ENCODE results near the gene BBOX1. TPM values are rescaled to one million over a fixed set of nuclear protein-coding genes. Genes with fewer than 3 reads are reported as not detected.
"Not testable (repeated sequence)": the region's sequence is repeated elsewhere in the genome, so short reads cannot be mapped to it uniquely, and the experiment has no call there.

The BBOX1 gene
- total and polyA plus RNA-seq, 5 donors: 0.16 TPM; not detected in 4

GRCh38 chr11:27135924-27136329 lies 95.3 kb downstream of the BBOX1 start:
- DNase-seq; H3K4me3 ChIP-seq (ENCODE audit: low read length); intact Hi-C loops (cut with DNase I); H3K9me3 ChIP-seq (ENCODE audit: control insufficient read depth, low read length); H3K27me3 ChIP-seq (ENCODE audit: control insufficient read depth, insufficient read depth); H3K4me1 ChIP-seq (ENCODE audit: control insufficient read depth, insufficient read depth, low read length); ATAC-seq; H3K27ac ChIP-seq (ENCODE audit: low read length): not testable (repeated sequence)
- 81% methylated on average over 8 of the region's 8 CpGs for WGBS

GRCh38 chr11:27138716-27139115 lies 98.1 kb downstream of the BBOX1 start:
- DNase-seq: no peak
- no peak for ATAC-seq
- Histone ChIP-seq H3K27me3 (ENCODE audit: control insufficient read depth, insufficient read depth) (no peaks in the 10 kb centered on the region), H3K4me1 (ENCODE audit: control insufficient read depth, insufficient read depth, low read length) (no peaks in the 10 kb centered on the region), H3K4me3 (ENCODE audit: low read length) (no peak overlapping the region), H3K9me3 (ENCODE audit: control insufficient read depth, low read length) (no peaks in the 10 kb centered on the region), H3K27ac (ENCODE audit: low read length) (no peak overlapping the region)
- intact Hi-C loops (cut with DNase I): no loop called here

GRCh38 chr11:27139742-27140367 lies 99.2 kb downstream of the BBOX1 start:
- Histone ChIP-seq H3K9me3 (ENCODE audit: control insufficient read depth, low read length) (no peaks in the 10 kb centered on the region), H3K27me3 (ENCODE audit: control insufficient read depth, insufficient read depth) (no peaks in the 10 kb centered on the region), H3K4me3 (ENCODE audit: low read length) (no peak overlapping the region), H3K27ac (ENCODE audit: low read length) (no peak overlapping the region), H3K4me1 (ENCODE audit: control insufficient read depth, insufficient read depth, low read length) (no peaks in the 10 kb centered on the region)
- DNase-seq: no peak
- intact Hi-C loops (cut with DNase I): no loop called here
- ATAC-seq: no peak

DNA sequence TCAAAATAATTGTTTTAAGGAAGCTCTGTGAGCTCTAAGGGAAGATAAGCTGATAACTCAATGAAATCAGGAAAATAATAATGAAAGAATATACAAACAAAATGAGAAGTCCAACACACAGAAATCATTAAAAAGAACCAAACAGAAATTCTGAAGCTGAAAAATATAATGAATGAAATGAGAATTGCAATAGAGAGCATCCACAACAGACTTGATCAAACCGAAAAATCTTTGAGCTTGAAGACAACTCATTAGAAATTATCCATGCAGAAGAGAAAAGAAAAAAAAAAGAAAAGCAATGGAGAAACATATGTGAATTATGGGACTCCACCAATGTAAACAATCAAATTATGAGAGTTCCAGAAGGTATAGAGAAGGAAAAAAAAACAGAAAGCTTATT lies 101.0 kb downstream of the BBOX1 start:
- H3K27ac ChIP-seq (ENCODE audit: low read length): no peak overlapping the region
- 97% methylated on average over 1 of the region's 1 CpG for WGBS
- intact Hi-C loops (cut with DNase I): no loop called here

GRCh38 chr11:27147916-27148315 lies 107.3 kb downstream of the BBOX1 start:
- Histone ChIP-seq H3K27me3 (ENCODE audit: control insufficient read depth, insufficient read depth) (no peaks in the 10 kb centered on the region), H3K27ac (ENCODE audit: low read length) (no peak overlapping the region), H3K4me3 (ENCODE audit: low read length) (no peak overlapping the region), H3K9me3 (ENCODE audit: control insufficient read depth, low read length) (no peaks in the 10 kb centered on the region), H3K4me1 (ENCODE audit: control insufficient read depth, insufficient read depth, low read length) (no peaks in the 10 kb centered on the region)
- no peak for ATAC-seq
- WGBS: 92% methylated on average over 1 of the region's 1 CpG
- no peak for DNase-seq
- intact Hi-C loops (cut with DNase I): no loop called here

More for the DNA sequence above, 101.0 kb downstream of the BBOX1 start:
- Histone ChIP-seq H3K4me3 (ENCODE audit: low read length) (no peak overlapping the region), H3K27me3 (ENCODE audit: control insufficient read depth, insufficient read depth) (no peaks in the 10 kb centered on the region), H3K9me3 (ENCODE audit: control insufficient read depth, low read length) (no peaks in the 10 kb centered on the region), H3K4me1 (ENCODE audit: control insufficient read depth, insufficient read depth, low read length) (no peaks in the 10 kb centered on the region)
- DNase-seq (no peak), ATAC-seq (no peak)

- intact Hi-C loops (cut with DNase I): no loop called here
These were observed 107.9 kb downstream of the BBOX1 start for GRCh38 chr11:27148506-27148905.

GRCh38 chr11:27150098-27150497 lies 109.5 kb downstream of the BBOX1 start:
- DNase-seq (no peak), ATAC-seq (no peak)
- intact Hi-C loops (cut with DNase I): loop anchor here in 1 of 4 donors (10.0 kb wide), 1 partner anchor 395 kb away; no protein-coding TSS in a partner anchor
- Histone ChIP-seq H3K4me3 (ENCODE audit: low read length) (no peak overlapping the region), H3K27ac (ENCODE audit: low read length) (no peak overlapping the region), H3K4me1 (ENCODE audit: control insufficient read depth, insufficient read depth, low read length) (no peaks in the 10 kb centered on the region), H3K9me3 (ENCODE audit: control insufficient read depth, low read length) (no peaks in the 10 kb centered on the region), H3K27me3 (ENCODE audit: control insufficient read depth, insufficient read depth) (no peaks in the 10 kb centered on the region)
- 92% methylated on average over 2 of the region's 2 CpGs for WGBS

More at GRCh38 chr11:27148506-27148905, 107.9 kb downstream of the BBOX1 start:
- ATAC-seq (no peak), DNase-seq (no peak)
- H3K9me3 ChIP-seq (ENCODE audit: control insufficient read depth, low read length): no peaks in the 10 kb centered on the region
- no peaks in the 10 kb centered on the region for H3K27me3 ChIP-seq (ENCODE audit: control insufficient read depth, insufficient read depth)
- no peak overlapping the region for H3K27ac ChIP-seq (ENCODE audit: low read length)
- no peaks in the 10 kb centered on the region for H3K4me1 ChIP-seq (ENCODE audit: control insufficient read depth, insufficient read depth, low read length)
- no peak overlapping the region for H3K4me3 ChIP-seq (ENCODE audit: low read length)

GRCh38 chr11:27153136-27153535 lies 112.5 kb downstream of the BBOX1 start:
- Histone ChIP-seq H3K4me1 (ENCODE audit: control insufficient read depth, insufficient read depth, low read length) (no peaks in the 10 kb centered on the region), H3K27me3 (ENCODE audit: control insufficient read depth, insufficient read depth) (no peaks in the 10 kb centered on the region), H3K27ac (ENCODE audit: low read length) (no peak overlapping the region), H3K4me3 (ENCODE audit: low read length) (no peak overlapping the region), H3K9me3 (ENCODE audit: control insufficient read depth, low read length) (no peaks in the 10 kb centered on the region)
- 98% methylated on average over 1 of the region's 1 CpG for WGBS
- DNase-seq: no peak
- intact Hi-C loops (cut with DNase I): loop anchor here in 1 of 4 donors (10.0 kb wide), 1 partner anchor 398 kb away; no protein-coding TSS in a partner anchor
- ATAC-seq: no peak

DNA sequence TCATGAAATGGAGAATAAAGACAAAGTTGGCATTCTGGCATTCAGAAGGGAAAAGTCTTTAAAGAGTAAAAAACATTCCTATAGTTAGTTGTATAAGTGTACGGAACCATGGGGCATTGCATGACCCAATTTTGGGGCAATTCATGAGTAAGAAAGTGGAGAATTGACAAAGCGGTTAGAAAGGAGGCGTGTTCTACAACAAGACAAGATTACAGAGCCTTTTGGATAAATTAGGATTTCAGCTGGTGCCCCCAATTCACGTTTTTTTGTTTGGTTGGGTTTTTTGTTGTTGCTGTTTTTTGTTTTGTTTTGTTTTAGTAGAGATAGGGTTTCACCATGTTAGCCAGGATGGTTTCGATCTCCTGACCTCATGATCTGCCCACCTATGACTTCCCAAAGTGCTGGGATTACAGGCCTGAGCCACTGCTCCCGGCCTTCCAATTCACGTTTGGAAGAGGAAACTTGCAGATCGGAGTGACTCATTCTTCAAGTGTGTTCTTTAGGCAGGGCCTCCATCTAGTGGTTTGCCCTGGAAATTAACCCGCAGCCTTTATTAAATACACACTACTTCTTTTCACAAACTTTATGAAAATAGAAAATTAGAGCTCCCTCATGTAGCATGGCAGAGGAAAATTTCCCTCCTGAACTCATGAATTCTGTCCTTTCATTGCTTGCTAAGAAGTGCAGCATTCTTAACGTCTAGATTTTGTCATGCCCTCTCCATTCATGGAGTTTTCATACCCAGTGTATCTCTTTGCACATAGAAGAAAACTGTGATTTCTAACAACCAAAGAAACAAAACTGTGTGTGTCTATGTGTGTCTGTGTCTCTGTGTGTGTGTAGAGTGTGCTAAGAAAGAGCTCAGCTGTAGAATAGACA lies 118.1 kb downstream of the BBOX1 start:
- intact Hi-C loops (cut with DNase I): loop anchor here (5.0 to 10.0 kb wide), 3 partner anchors 401 to 406 kb away; no protein-coding TSS in a partner anchor
- ATAC-seq (peak; percentile 92 to 94), DNase-seq (peak in 2 of 3 donors; percentile 30 to 66)
- no peaks in the 10 kb centered on the region for H3K27me3 ChIP-seq (ENCODE audit: control insufficient read depth, insufficient read depth)
- no peak overlapping the region for H3K27ac ChIP-seq (ENCODE audit: low read length)
- 36% methylated on average over 10 of the region's 10 CpGs for WGBS
- H3K4me1 ChIP-seq (ENCODE audit: control insufficient read depth, insufficient read depth, low read length): no peaks in the 10 kb centered on the region
- no peak overlapping the region for H3K4me3 ChIP-seq (ENCODE audit: low read length)
- H3K9me3 ChIP-seq (ENCODE audit: control insufficient read depth, low read length): no peaks in the 10 kb centered on the region

DNA sequence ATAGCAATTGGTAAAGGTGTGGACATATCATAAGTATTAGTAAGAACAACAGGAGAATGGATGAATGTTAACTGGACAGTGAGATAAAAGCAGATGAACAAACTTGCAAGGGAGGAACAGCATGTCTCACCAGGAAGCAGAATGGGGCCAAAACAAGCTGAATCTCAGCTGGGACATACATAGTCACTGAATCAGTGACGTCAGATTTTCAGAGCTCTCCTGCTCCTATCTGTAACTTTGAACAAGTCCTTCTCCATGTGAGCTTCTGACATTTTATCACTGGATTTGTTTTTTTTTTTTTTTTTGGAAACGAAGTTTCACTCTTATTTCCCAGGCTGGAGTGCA lies 118.7 kb downstream of the BBOX1 start:
- no peaks in the 10 kb centered on the region for H3K27me3 ChIP-seq (ENCODE audit: control insufficient read depth, insufficient read depth)
- H3K4me3 ChIP-seq (ENCODE audit: low read length): no peak overlapping the region
- intact Hi-C loops (cut with DNase I): loop anchor here (5.0 to 10.0 kb wide), 3 partner anchors 402 to 407 kb away; no protein-coding TSS in a partner anchor
- 23% methylated on average over 2 of the region's 2 CpGs for WGBS
- no peak overlapping the region for H3K27ac ChIP-seq (ENCODE audit: low read length)
- DNase-seq (no peak), ATAC-seq (peak; percentile 47 to 83)
- no peaks in the 10 kb centered on the region for H3K9me3 ChIP-seq (ENCODE audit: control insufficient read depth, low read length)
- no peaks in the 10 kb centered on the region for H3K4me1 ChIP-seq (ENCODE audit: control insufficient read depth, insufficient read depth, low read length)

- WGBS: 82% methylated on average over 2 of the region's 2 CpGs
- intact Hi-C loops (cut with DNase I): loop anchor here in 2 of 4 donors (5.0 to 10.0 kb wide), 2 partner anchors 864 to 866 kb away; no protein-coding TSS in a partner anchor
- no peak for ATAC-seq
- Histone ChIP-seq H3K4me1 (ENCODE audit: control insufficient read depth, insufficient read depth, low read length) (no peaks in the 10 kb centered on the region), H3K27ac (ENCODE audit: low read length) (no peak overlapping the region), H3K4me3 (ENCODE audit: low read length) (no peak overlapping the region), H3K9me3 (ENCODE audit: control insufficient read depth, low read length) (no peaks in the 10 kb centered on the region), H3K27me3 (ENCODE audit: control insufficient read depth, insufficient read depth) (no peaks in the 10 kb centered on the region)
- no peak for DNase-seq
These were observed 120.5 kb downstream of the BBOX1 start for GRCh38 chr11:27161071-27161470.

Data from right cardiac atrium (tissue), 5 donors.